Mesothelial cell of epicardium (in vitro differentiated cells): ENCODE measurements around the gene RAD51B. TPM values are rescaled to one million over a fixed set of nuclear protein-coding genes. Genes with fewer than 3 reads are reported as not detected.

ENCODE experiments used
- DNase-seq, 2 experiments: peaks; one replicate each; pipeline ENCODE4 v3.0.0; 2021; ENCODE audit warnings: low spot score in 2 of 2; ENCODE audit not compliant: unreplicated experiment in 2 of 2
- H3K27ac Mint-ChIP-seq: 2 replicates; pipeline ENCODE4 v1.8.0; 2021; ENCODE audit warnings: mixed read lengths
- H3K27me3 Mint-ChIP-seq: 2 replicates; pipeline ENCODE4 v1.8.0; 2021; ENCODE audit warnings: low read depth, mixed read lengths
- H3K36me3 Mint-ChIP-seq: 2 replicates; pipeline ENCODE4 v1.8.0; 2021; ENCODE audit warnings: mixed read lengths
- H3K4me1 Mint-ChIP-seq: 2 replicates; pipeline ENCODE4 v1.8.0; 2021; ENCODE audit warnings: mixed read lengths
- H3K4me3 Mint-ChIP-seq: 2 replicates; pipeline ENCODE4 v1.8.0; 2021; ENCODE audit warnings: mild to moderate bottlenecking, moderate library complexity, mixed read lengths
- H3K9me3 Mint-ChIP-seq: 2 replicates; pipeline ENCODE4 v1.8.0; 2021; ENCODE audit warnings: mixed read lengths
- CTCF ChIP-seq: fragments of 200-600 bp; sonication (generic); IDR thresholded peaks from one replicate; pipeline ENCODE4 v1.5.0; 2021; ENCODE audit warnings: antibody characterized with exemption; ENCODE audit not compliant: unreplicated experiment
- total RNA-seq: library from RNA; stranded (reverse); gene quantifications from 3 replicates; pipeline ENCODE4 v1.2.1, GENCODE V29; 2021

RAD51B gene
- total RNA-seq, 1 donor from 2014 or later = 34.7 TPM

GRCh38 chr14:68606176-68606575 is 786.6 kb downstream of the RAD51B start:
- peak overlapping the region; percentile 26 for H3K27ac Mint-ChIP-seq
- peaks cover 25% of the 10 kb centered on the region for H3K4me1 Mint-ChIP-seq
- no peak for DNase-seq
- no peak overlapping the region for H3K4me3 Mint-ChIP-seq
- H3K36me3 Mint-ChIP-seq = peaks cover 2% of the 10 kb centered on the region
- H3K9me3 Mint-ChIP-seq = no peaks in the 10 kb centered on the region
- no peaks in the 10 kb centered on the region for H3K27me3 Mint-ChIP-seq
- TF ChIP-seq CTCF = no peak

- no peak for DNase-seq
- TF ChIP-seq CTCF = no peak
- no peak overlapping the region for H3K27ac Mint-ChIP-seq
- no peaks in the 10 kb centered on the region for H3K9me3 Mint-ChIP-seq
- no peak overlapping the region for H3K4me3 Mint-ChIP-seq
- H3K36me3 Mint-ChIP-seq = peaks cover 2% of the 10 kb centered on the region
- H3K27me3 Mint-ChIP-seq = no peaks in the 10 kb centered on the region
- H3K4me1 Mint-ChIP-seq = peaks cover 25% of the 10 kb centered on the region
Measured at GRCh38 chr14:68606644-68607043, 787.1 kb downstream of the RAD51B start.

- Mint-ChIP-seq H3K9me3 (no peaks in the 10 kb centered on the region), H3K4me3 (no peak overlapping the region)
- no peak for TF ChIP-seq CTCF
Measured at GRCh38 chr14:68607081-68607866, 787.7 kb downstream of the RAD51B start.

GRCh38 chr14:68607867-68608573 is 788.4 kb downstream of the RAD51B start:
- Mint-ChIP-seq H3K9me3 (no peaks in the 10 kb centered on the region), H3K36me3 (peaks cover 6% of the 10 kb centered on the region), H3K4me3 (no peak overlapping the region), H3K27ac (no peak overlapping the region), H3K27me3 (no peaks in the 10 kb centered on the region), H3K4me1 (peaks cover 25% of the 10 kb centered on the region)
- no peak for DNase-seq
- TF ChIP-seq CTCF = no peak

More at GRCh38 chr14:68607081-68607866, 787.7 kb downstream of the RAD51B start:
- DNase-seq = no peak
- Mint-ChIP-seq H3K27me3 (no peaks in the 10 kb centered on the region), H3K36me3 (peaks cover 2% of the 10 kb centered on the region), H3K27ac (no peak overlapping the region), H3K4me1 (peaks cover 25% of the 10 kb centered on the region)

GRCh38 chr14:68608574-68608962 is 789.0 kb downstream of the RAD51B start:
- H3K27ac Mint-ChIP-seq = no peak overlapping the region
- no peaks in the 10 kb centered on the region for H3K9me3 Mint-ChIP-seq
- TF ChIP-seq CTCF = no peak
- peaks cover 6% of the 10 kb centered on the region for H3K36me3 Mint-ChIP-seq
- no peaks in the 10 kb centered on the region for H3K27me3 Mint-ChIP-seq
- no peak for DNase-seq
- H3K4me3 Mint-ChIP-seq = no peak overlapping the region
- H3K4me1 Mint-ChIP-seq = peaks cover 21% of the 10 kb centered on the region
